A549 (cell line): ENCODE data around the gene PTPN4. TPM values are rescaled to one million over a fixed set of nuclear protein-coding genes. Genes with fewer than 3 reads are reported as not detected.

Source experiments
- ATAC-seq, 2 experiments: fragments of 200-7000 bp in 1 of 2; fragments of >200 bp in 1 of 2; cut with Nextera tagmentation in 1 of 2; cut with Tn5 transposase in 1 of 2; 3 replicates each; pipeline versions ENCODE4 v1.8.0 to v1.9.1; 2018 to 2020; ENCODE audit warnings: mild to moderate bottlenecking in 1 of 2, moderate library complexity in 1 of 2
- CTCF ChIA-PET: fragments of 300-600 bp; sonication (Branson Sonifier 250); formaldehyde crosslinking; extraction: SDS; loops from one replicate; lab custom pipeline; 2021; ENCODE audit warnings: antibody characterized with exemption, inconsistent platforms; lab: Yijun Ruan, JAX
- POLR2A ChIA-PET: fragments of 350-600 bp; formaldehyde crosslinking; extraction: SDS; loops from one replicate; lab custom pipeline; 2021; ENCODE audit warnings: antibody characterized with exemption, inconsistent platforms; lab: Yijun Ruan, JAX
- DNase-seq, 2 experiments: peaks; one replicate each; pipeline versions ENCODE4 v3.0.0 to v3.0.0-alpha.2; 2011 to 2016; ENCODE audit warnings: low read depth in 1 of 2, low spot score in 1 of 2
- FAIRE-seq: peaks from 2 replicates; lab custom pipeline; 2011; peaks lifted over from hg19 to GRCh38; lab: Jason Lieb, UNC
- H3K27ac ChIP-seq, 2 experiments: fragments of >200 bp; sonication (Bioruptor Twin); formaldehyde crosslinking; 3 replicates each; pipeline ENCODE4 v1.5.1; 2016 to 2017
- H3K4me1 ChIP-seq: fragments of >200 bp; sonication (Bioruptor Twin); formaldehyde crosslinking; 3 replicates; pipeline ENCODE4 v1.6.1; 2016
- H3K4me2 ChIP-seq: fragments of >200 bp; sonication (Bioruptor Twin); formaldehyde crosslinking; 3 replicates; pipeline ENCODE4 v1.6.1; 2016
- H3K4me3 ChIP-seq: fragments of >200 bp; sonication (Bioruptor Twin); formaldehyde crosslinking; 3 replicates; pipeline ENCODE4 v1.5.1; 2016
- H3K9me3 ChIP-seq: fragments of >200 bp; sonication (Bioruptor Twin); formaldehyde crosslinking; 3 replicates; pipeline ENCODE4 v1.6.1; 2016
- CBX8 ChIP-seq: fragments of 200-600 bp; sonication (generic); IDR thresholded peaks from 2 replicates; pipeline ENCODE4 v1.6.1; 2016
- CHD4 ChIP-seq: fragments of 200-600 bp; sonication (generic); IDR thresholded peaks from 2 replicates; pipeline ENCODE4 v1.6.1; 2016; ENCODE audit warnings: antibody characterized with exemption, mild to moderate bottlenecking, borderline replicate concordance
- EHF ChIP-seq: fragments of 250-450 bp; sonication (Bioruptor Pico); IDR thresholded peaks from 2 replicates; pipeline ENCODE4 v1.5.0; 2020; ENCODE audit warnings: mild to moderate bottlenecking
- EP300 ChIP-seq, 2 experiments: fragments of >200 bp; sonication (Bioruptor Twin); formaldehyde crosslinking; IDR thresholded peaks; 2 replicates in 1 of 2; 3 replicates in 1 of 2; pipeline ENCODE4 v1.6.1; 2016 to 2017
- FOSB ChIP-seq: fragments of 250-450 bp; sonication (Bioruptor Pico); IDR thresholded peaks from 2 replicates; pipeline ENCODE4 v1.5.0; 2020; ENCODE audit warnings: mild to moderate bottlenecking, moderate library complexity
- GATA3 ChIP-seq: IDR thresholded peaks from 2 replicates; pipeline ENCODE4 v1.6.1; 2012; ENCODE audit warnings: borderline replicate concordance
- HDAC2 ChIP-seq: fragments of 200-600 bp; sonication (generic); IDR thresholded peaks from 2 replicates; pipeline ENCODE4 v1.6.1; 2016
- HEYL ChIP-seq: fragments of 250-450 bp; sonication (Bioruptor Pico); IDR thresholded peaks from 2 replicates; pipeline ENCODE4 v1.8.0; 2021; ENCODE audit warnings: mild to moderate bottlenecking, moderate library complexity
- JUN ChIP-seq, 2 experiments: fragments of >200 bp; sonication (Bioruptor Twin); formaldehyde crosslinking; IDR thresholded peaks; 2 replicates in 1 of 2; 3 replicates in 1 of 2; pipeline ENCODE4 v1.6.1; 2016 to 2017
- KDM5A ChIP-seq: fragments of 200-600 bp; sonication (generic); IDR thresholded peaks from 2 replicates; pipeline ENCODE4 v1.6.1; 2016; ENCODE audit warnings: antibody characterized with exemption, mild to moderate bottlenecking
- MAFK ChIP-seq: fragments of 450-650 bp; IDR thresholded peaks from 2 replicates; pipeline ENCODE4 v1.6.1; 2014; ENCODE audit not compliant: partially characterized antibody
- NFE2L2 ChIP-seq: fragments of 150-350 bp; conservative IDR thresholded peaks from 2 replicates; pipeline ENCODE4 v1.6.1; 2014; ENCODE audit warnings: low read length
- NR3C1 ChIP-seq: fragments of >200 bp; sonication (Bioruptor Twin); formaldehyde crosslinking; IDR thresholded peaks from 3 replicates; pipeline ENCODE4 v1.6.1; 2017
- RAD21 ChIP-seq, 2 experiments: fragments of >200 bp in 1 of 2; sonication (Bioruptor Twin) in 1 of 2; formaldehyde crosslinking in 1 of 2; IDR thresholded peaks in 1 of 2; conservative IDR thresholded peaks in 1 of 2; 2 replicates in 1 of 2; 3 replicates in 1 of 2; pipeline ENCODE4 v1.6.1; 2012 to 2018; ENCODE audit warnings: inconsistent platforms in 1 of 2
- RCOR1 ChIP-seq: fragments of 150-350 bp; IDR thresholded peaks from 2 replicates; pipeline ENCODE4 v1.6.1; 2014; ENCODE audit warnings: antibody characterized with exemption, low read length, low read depth
- RNF2 ChIP-seq: fragments of 200-600 bp; sonication (generic); IDR thresholded peaks from 2 replicates; pipeline ENCODE4 v1.6.1; 2016; ENCODE audit warnings: low read depth, mild to moderate bottlenecking, antibody characterized with exemption, moderate library complexity, borderline replicate concordance
- SMC3 ChIP-seq: fragments of >200 bp; sonication (Bioruptor Twin); formaldehyde crosslinking; IDR thresholded peaks from 3 replicates; pipeline ENCODE4 v1.6.1; 2018; ENCODE audit warnings: inconsistent platforms
- SREBF2 ChIP-seq: fragments of 450-650 bp; IDR thresholded peaks from 2 replicates; pipeline ENCODE4 v1.6.1; 2014; ENCODE audit warnings: mild to moderate bottlenecking, moderate library complexity
- ZC3H11A ChIP-seq: fragments of 450-650 bp; IDR thresholded peaks from 2 replicates; pipeline ENCODE4 v1.6.1; 2014; ENCODE audit warnings: antibody characterized with exemption, mild to moderate bottlenecking
- WGBS: methylation state at CpG from one replicate; pipeline ENCODE4 v1.1.6; 2017; ENCODE audit errors: missing lambda C conversion rate; 5-methylcytosine and 5-hydroxymethylcytosine counted together
- polyA plus RNA-seq, 4 experiments: library from polyadenylated mRNA; depleted of rRNA in 3 of 4; stranded (reverse); fragments of >200 nt; fragmentation: RNase III in 1 of 4; extraction: RNeasy Plus Mini Kit Qiagen cat#74134 plus additional on column Dnase treatment in 1 of 4; gene quantifications; 2 replicates in 3 of 4; 3 replicates in 1 of 4; pipeline ENCODE4 v1.2.3, GENCODE V29; 2011 to 2017
- TF ChIP-seq, protein P1 (sequence below): IDR thresholded peaks from 2 replicates; pipeline ENCODE4 v1.6.1; 2012
- TF ChIP-seq, protein P2 (sequence below): fragments of 200-600 bp; sonication (generic); IDR thresholded peaks from 2 replicates; pipeline ENCODE4 v1.6.1; 2016; ENCODE audit warnings: antibody characterized with exemption, mild to moderate bottlenecking, moderate library complexity
- TF ChIP-seq, protein P3 (sequence below): fragments of >200 bp; sonication (Bioruptor Twin); formaldehyde crosslinking; IDR thresholded peaks from 3 replicates; pipeline ENCODE4 v1.5.1; 2016
- TF ChIP-seq, protein P4 (sequence below): IDR thresholded peaks from 2 replicates; pipeline ENCODE4 v1.6.1; 2012

The PTPN4 gene
- polyA plus RNA-seq, 2 of the 4 experiments (the other 2 are of a cell fraction): 14.5 to 36.6 TPM

DNA sequence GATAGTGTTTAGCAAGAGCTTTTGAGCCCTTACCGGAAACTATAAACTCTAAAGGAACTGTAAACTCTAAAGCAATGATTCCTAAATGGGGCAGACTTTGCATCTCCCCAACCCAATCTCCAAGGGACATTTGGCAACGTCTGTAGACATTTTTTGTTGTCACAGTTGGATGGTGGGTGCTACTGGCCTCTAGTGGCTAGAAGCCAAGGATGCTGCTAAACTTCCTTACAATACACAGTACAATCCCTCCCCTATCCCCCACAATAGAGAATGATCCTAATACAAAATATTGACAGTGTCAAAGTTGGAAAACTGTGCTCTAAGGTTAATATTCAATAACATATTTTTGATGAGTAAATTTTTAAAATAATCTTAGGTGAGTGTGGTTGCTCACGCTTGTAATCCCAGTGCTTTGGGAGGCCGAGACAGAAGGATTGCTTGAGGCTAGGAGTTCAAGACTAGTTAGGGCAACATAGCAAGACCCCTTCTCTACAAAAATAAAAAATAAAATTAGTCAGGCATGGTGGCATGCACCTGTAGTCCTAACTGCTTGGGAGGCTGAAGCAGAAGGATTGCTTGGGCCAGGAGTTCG is 66.7 kb downstream of the PTPN4 start:
- no peak overlapping the region for H3K27ac ChIP-seq
- H3K4me2 ChIP-seq: no peak overlapping the region
- H3K4me3 ChIP-seq: no peak overlapping the region
- ChIA-PET CTCF (interaction anchor here (0.6 to 4.7 kb wide), 8 partner anchors 7 to 179 kb away, joined by 3 to 28 read pairs (median 4); partner anchors contain the start of gene PTPN4), POLR2A (no interaction called here)
- peak; percentile 76 to 91; a peak in 5 of 6 replicates for ATAC-seq
- peak; percentile 16 to 52 for DNase-seq
- H3K9me3 ChIP-seq: peaks cover 5% of the 10 kb centered on the region; the same call in 1 of the 3 replicates
- peaks cover 11% of the 10 kb centered on the region; the same call in 1 of the 3 replicates for H3K4me1 ChIP-seq
- no peak for FAIRE-seq
- WGBS: 74% methylated on average over 5 of the region's 5 CpGs
- peak; percentile 48 to 65; a peak in 4 of 5 replicates for TF ChIP-seq RAD21 (conservative IDR thresholded peaks at IDR 0.05 in 1 of 2, IDR thresholded peaks at IDR 0.05 in 1 of 2)
- TF ChIP-seq, protein P1, sequence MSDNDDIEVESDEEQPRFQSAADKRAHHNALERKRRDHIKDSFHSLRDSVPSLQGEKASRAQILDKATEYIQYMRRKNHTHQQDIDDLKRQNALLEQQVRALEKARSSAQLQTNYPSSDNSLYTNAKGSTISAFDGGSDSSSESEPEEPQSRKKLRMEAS: no peak
- no peak for TF ChIP-seq ZC3H11A
- no peak for TF ChIP-seq CHD4
- no peak for TF ChIP-seq SREBF2
- TF ChIP-seq, protein P2, sequence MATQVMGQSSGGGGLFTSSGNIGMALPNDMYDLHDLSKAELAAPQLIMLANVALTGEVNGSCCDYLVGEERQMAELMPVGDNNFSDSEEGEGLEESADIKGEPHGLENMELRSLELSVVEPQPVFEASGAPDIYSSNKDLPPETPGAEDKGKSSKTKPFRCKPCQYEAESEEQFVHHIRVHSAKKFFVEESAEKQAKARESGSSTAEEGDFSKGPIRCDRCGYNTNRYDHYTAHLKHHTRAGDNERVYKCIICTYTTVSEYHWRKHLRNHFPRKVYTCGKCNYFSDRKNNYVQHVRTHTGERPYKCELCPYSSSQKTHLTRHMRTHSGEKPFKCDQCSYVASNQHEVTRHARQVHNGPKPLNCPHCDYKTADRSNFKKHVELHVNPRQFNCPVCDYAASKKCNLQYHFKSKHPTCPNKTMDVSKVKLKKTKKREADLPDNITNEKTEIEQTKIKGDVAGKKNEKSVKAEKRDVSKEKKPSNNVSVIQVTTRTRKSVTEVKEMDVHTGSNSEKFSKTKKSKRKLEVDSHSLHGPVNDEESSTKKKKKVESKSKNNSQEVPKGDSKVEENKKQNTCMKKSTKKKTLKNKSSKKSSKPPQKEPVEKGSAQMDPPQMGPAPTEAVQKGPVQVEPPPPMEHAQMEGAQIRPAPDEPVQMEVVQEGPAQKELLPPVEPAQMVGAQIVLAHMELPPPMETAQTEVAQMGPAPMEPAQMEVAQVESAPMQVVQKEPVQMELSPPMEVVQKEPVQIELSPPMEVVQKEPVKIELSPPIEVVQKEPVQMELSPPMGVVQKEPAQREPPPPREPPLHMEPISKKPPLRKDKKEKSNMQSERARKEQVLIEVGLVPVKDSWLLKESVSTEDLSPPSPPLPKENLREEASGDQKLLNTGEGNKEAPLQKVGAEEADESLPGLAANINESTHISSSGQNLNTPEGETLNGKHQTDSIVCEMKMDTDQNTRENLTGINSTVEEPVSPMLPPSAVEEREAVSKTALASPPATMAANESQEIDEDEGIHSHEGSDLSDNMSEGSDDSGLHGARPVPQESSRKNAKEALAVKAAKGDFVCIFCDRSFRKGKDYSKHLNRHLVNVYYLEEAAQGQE: no peak
- no peak for TF ChIP-seq FOSB (CRISPR knock-in tag)
- TF ChIP-seq, protein P3, sequence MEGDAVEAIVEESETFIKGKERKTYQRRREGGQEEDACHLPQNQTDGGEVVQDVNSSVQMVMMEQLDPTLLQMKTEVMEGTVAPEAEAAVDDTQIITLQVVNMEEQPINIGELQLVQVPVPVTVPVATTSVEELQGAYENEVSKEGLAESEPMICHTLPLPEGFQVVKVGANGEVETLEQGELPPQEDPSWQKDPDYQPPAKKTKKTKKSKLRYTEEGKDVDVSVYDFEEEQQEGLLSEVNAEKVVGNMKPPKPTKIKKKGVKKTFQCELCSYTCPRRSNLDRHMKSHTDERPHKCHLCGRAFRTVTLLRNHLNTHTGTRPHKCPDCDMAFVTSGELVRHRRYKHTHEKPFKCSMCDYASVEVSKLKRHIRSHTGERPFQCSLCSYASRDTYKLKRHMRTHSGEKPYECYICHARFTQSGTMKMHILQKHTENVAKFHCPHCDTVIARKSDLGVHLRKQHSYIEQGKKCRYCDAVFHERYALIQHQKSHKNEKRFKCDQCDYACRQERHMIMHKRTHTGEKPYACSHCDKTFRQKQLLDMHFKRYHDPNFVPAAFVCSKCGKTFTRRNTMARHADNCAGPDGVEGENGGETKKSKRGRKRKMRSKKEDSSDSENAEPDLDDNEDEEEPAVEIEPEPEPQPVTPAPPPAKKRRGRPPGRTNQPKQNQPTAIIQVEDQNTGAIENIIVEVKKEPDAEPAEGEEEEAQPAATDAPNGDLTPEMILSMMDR: peak; percentile 63
- TF ChIP-seq, protein P4, sequence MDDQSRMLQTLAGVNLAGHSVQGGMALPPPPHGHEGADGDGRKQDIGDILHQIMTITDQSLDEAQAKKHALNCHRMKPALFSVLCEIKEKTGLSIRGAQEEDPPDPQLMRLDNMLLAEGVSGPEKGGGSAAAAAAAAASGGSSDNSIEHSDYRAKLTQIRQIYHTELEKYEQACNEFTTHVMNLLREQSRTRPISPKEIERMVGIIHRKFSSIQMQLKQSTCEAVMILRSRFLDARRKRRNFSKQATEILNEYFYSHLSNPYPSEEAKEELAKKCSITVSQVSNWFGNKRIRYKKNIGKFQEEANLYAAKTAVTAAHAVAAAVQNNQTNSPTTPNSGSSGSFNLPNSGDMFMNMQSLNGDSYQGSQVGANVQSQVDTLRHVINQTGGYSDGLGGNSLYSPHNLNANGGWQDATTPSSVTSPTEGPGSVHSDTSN: no peak
- no peak for TF ChIP-seq RCOR1
- no peak for TF ChIP-seq MAFK
- no peak for TF ChIP-seq HEYL (CRISPR knock-in tag)
- no peak for TF ChIP-seq NFE2L2
- TF ChIP-seq EP300 (IDR thresholded peaks at IDR 0.05): no peak
- TF ChIP-seq NR3C1: no peak
- peak; percentile 44 for TF ChIP-seq SMC3
- TF ChIP-seq CBX8: no peak

DNA sequence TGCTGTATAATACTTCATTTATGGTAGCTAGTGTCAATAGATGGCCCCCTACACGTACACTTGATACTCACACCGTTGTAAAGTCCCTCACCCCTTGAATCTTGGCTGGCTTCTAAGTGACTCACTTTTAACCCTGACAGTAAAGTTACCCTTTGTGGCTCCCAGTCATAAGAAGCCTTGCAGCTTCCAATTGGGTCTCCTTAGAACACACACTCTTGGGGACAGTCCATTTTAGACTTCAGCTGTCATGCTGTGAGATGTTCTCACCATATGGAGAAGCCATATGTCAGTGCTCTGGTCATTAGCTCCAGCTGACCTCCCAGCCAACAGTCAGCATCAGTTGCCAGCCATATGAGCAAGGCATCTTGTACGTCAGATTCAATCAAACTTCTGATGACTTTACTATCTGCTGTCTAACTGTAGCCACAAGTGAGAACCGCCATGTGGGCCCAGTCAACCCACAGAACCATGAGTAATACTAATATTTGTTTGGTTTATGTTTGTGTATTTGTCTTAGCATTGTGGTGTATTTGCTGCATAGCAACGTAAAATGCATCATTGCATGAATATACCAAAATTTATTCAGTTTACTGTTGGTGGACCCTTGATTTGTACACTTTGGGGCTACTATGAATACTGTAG is 68.3 kb downstream of the PTPN4 start:
- ATAC-seq (peak in 1 of 2 experiments; percentile 28; a peak in 1 of 6 replicates), DNase-seq (no peak), FAIRE-seq (no peak)
- WGBS: 63% methylated on average over 5 of the region's 5 CpGs
- ChIA-PET CTCF (interaction anchor here (1.2 to 4.7 kb wide), 4 partner anchors 9 to 75 kb away, joined by 3 to 28 read pairs (median 3); no protein-coding TSS in a partner anchor), POLR2A (no interaction called here)
- H3K9me3 ChIP-seq: peaks cover 5% of the 10 kb centered on the region; the same call in 1 of the 3 replicates
- H3K4me2 ChIP-seq: no peak overlapping the region
- H3K4me3 ChIP-seq: no peak overlapping the region
- TF ChIP-seq CBX8 (no peak), HDAC2 (no peak), EHF (CRISPR knock-in tag) (no peak), JUN (IDR thresholded peaks at IDR 0.05) (no peak), RCOR1 (no peak), GATA3 (no peak), RNF2 (no peak), KDM5A (no peak)
- TF ChIP-seq, protein P4: no peak
- H3K27ac ChIP-seq: no peak overlapping the region
- H3K4me1 ChIP-seq: 0 out of 3 replicates have a peak, but pooled peaks cover 8% of the 10 kb centered on the region
